Measurements from ENCODE around the gene OLFML2A. TPM values are rescaled to one million over a fixed set of nuclear protein-coding genes. Genes with fewer than 3 reads are reported as not detected.

Gene OLFML2A
- polyA plus RNA-seq, 1 donor from 2014 or later: 0.15 TPM

DNA sequence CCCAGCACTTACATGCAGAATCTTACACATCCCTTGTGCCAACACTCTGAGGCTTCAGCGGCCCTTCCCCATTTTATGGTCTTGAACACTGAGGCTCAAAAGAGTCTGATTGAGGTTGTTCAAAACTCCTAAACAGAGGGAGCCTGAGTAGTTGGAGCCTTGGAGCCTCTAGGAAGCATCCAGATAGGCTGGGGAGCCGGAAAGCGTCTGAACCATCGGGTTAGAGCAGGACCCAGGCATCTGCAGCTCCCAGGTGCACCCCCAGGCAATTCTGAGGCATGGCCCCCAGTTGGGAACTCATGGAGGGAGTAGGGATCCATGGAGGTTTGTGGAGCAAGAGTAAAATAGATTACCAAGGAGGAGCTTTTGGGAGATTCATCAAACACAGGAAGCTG is 3.8 kb downstream of the OLFML2A start:
- Histone ChIP-seq H3K9ac (ENCODE audit: low read length) (no peak overlapping the region), H3K79me2 (replicated peaks; ENCODE audit: insufficient read depth, low read length) (no peaks in the 10 kb centered on the region), H3K9me3 (ENCODE audit: low read length) (no peaks in the 10 kb centered on the region), H2AFZ (ENCODE audit: low read depth, low read length) (no peak overlapping the region), H3K4me2 (ENCODE audit: low read length) (no peak overlapping the region), H3K27ac (ENCODE audit: low read length) (no peak overlapping the region), H4K20me1 (ENCODE audit: insufficient read depth) (no peaks in the 10 kb centered on the region), H3K36me3 (ENCODE audit: insufficient read depth, low read length) (no peaks in the 10 kb centered on the region), H3K4me3 (ENCODE audit: low read length) (no peak overlapping the region), H3F3A (ENCODE audit: insufficient read depth, low read length, poor library complexity, severe bottlenecking) (no peaks in the 10 kb centered on the region), H3K9me2 (ENCODE audit: insufficient read depth, low read length) (no peaks in the 10 kb centered on the region), H3K27me3 (ENCODE audit: insufficient read depth, low read depth, low read length) (peaks cover 19% of the 10 kb centered on the region)
- TF ChIP-seq SMC3 (conservative IDR thresholded peaks at IDR 0.05; ENCODE audit: poor library complexity) (no peak), RAD21 (conservative IDR thresholded peaks at IDR 0.05) (no peak), EP300 (conservative IDR thresholded peaks at IDR 0.05; ENCODE audit: poor library complexity, severe bottlenecking) (no peak), POLR2AphosphoS5 (IDR thresholded peaks at IDR 0.05) (no peak), MXI1 (conservative IDR thresholded peaks at IDR 0.05; ENCODE audit: poor library complexity, severe bottlenecking) (no peak), TAF1 (IDR thresholded peaks at IDR 0.05; ENCODE audit: low read depth) (no peak), EZH2 (IDR thresholded peaks at IDR 0.05; ENCODE audit: borderline replicate concordance, insufficient read depth, low read length, poor library complexity, severe bottlenecking) (no peak)
- TF ChIP-seq, protein P1, sequence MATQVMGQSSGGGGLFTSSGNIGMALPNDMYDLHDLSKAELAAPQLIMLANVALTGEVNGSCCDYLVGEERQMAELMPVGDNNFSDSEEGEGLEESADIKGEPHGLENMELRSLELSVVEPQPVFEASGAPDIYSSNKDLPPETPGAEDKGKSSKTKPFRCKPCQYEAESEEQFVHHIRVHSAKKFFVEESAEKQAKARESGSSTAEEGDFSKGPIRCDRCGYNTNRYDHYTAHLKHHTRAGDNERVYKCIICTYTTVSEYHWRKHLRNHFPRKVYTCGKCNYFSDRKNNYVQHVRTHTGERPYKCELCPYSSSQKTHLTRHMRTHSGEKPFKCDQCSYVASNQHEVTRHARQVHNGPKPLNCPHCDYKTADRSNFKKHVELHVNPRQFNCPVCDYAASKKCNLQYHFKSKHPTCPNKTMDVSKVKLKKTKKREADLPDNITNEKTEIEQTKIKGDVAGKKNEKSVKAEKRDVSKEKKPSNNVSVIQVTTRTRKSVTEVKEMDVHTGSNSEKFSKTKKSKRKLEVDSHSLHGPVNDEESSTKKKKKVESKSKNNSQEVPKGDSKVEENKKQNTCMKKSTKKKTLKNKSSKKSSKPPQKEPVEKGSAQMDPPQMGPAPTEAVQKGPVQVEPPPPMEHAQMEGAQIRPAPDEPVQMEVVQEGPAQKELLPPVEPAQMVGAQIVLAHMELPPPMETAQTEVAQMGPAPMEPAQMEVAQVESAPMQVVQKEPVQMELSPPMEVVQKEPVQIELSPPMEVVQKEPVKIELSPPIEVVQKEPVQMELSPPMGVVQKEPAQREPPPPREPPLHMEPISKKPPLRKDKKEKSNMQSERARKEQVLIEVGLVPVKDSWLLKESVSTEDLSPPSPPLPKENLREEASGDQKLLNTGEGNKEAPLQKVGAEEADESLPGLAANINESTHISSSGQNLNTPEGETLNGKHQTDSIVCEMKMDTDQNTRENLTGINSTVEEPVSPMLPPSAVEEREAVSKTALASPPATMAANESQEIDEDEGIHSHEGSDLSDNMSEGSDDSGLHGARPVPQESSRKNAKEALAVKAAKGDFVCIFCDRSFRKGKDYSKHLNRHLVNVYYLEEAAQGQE (IDR thresholded peaks at IDR 0.05; ENCODE audit: borderline replicate concordance): no peak
- TF ChIP-seq, protein P2, sequence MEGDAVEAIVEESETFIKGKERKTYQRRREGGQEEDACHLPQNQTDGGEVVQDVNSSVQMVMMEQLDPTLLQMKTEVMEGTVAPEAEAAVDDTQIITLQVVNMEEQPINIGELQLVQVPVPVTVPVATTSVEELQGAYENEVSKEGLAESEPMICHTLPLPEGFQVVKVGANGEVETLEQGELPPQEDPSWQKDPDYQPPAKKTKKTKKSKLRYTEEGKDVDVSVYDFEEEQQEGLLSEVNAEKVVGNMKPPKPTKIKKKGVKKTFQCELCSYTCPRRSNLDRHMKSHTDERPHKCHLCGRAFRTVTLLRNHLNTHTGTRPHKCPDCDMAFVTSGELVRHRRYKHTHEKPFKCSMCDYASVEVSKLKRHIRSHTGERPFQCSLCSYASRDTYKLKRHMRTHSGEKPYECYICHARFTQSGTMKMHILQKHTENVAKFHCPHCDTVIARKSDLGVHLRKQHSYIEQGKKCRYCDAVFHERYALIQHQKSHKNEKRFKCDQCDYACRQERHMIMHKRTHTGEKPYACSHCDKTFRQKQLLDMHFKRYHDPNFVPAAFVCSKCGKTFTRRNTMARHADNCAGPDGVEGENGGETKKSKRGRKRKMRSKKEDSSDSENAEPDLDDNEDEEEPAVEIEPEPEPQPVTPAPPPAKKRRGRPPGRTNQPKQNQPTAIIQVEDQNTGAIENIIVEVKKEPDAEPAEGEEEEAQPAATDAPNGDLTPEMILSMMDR (IDR thresholded peaks at IDR 0.05; ENCODE audit: poor library complexity, severe bottlenecking): no peak

DNA sequence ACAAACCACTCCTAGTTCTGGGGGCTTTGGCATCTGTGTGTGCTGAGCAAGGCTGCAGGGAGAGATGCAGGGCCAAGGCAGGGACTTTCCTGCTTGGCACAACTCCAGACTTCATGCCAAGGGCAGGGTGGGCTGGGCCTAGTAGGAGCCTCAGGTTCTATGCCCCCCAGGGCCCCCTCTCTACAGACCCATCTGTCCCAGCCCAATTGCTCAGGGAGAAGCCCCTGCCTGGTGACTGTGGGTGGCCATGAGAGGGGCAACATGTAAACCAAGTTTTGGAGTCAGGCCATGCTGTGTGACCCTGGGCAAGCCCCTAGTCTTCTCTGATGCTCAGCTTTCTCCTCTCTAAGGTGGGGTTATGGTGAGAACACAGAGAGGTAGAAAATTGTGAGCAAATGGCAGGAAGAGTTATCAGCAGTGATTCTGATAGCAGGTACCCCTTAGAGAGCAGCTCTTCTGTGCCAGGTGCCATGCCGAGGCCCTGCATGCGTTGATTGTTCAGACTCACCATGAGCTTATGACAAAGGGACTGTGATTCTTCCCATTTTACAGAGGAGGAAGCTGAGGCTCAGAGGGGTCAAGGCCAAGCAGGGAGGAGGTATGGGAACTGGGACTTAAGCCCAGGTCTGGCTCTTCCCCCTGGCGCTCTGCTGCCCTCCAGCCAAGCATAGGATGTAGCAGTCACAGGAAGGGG is 5.2 kb downstream of the OLFML2A start:
- H3K79me2 ChIP-seq (replicated peaks; ENCODE audit: insufficient read depth, low read length): no peaks in the 10 kb centered on the region
- peaks cover 7% of the 10 kb centered on the region for H3K27me3 ChIP-seq (ENCODE audit: insufficient read depth, low read depth, low read length)
- TF ChIP-seq, protein P1 (IDR thresholded peaks at IDR 0.05; ENCODE audit: borderline replicate concordance): no peak
- H3K36me3 ChIP-seq (ENCODE audit: insufficient read depth, low read length): no peaks in the 10 kb centered on the region
- no peak overlapping the region for H3K4me3 ChIP-seq (ENCODE audit: low read length)
- H3K9me3 ChIP-seq (ENCODE audit: low read length): no peaks in the 10 kb centered on the region
- no peak overlapping the region for H3K9ac ChIP-seq (ENCODE audit: low read length)
- H2AFZ ChIP-seq (ENCODE audit: low read depth, low read length): no peak overlapping the region
- H3K4me2 ChIP-seq (ENCODE audit: low read length): no peak overlapping the region
- no peaks in the 10 kb centered on the region for H3F3A ChIP-seq (ENCODE audit: insufficient read depth, low read length, poor library complexity, severe bottlenecking)
- no peak overlapping the region for H3K27ac ChIP-seq (ENCODE audit: low read length)
- no peaks in the 10 kb centered on the region for H4K20me1 ChIP-seq (ENCODE audit: insufficient read depth)
- H3K9me2 ChIP-seq (ENCODE audit: insufficient read depth, low read length): no peaks in the 10 kb centered on the region

Data from neural cell (in vitro differentiated cells).